CD4-positive, alpha-beta T cell treated with Interleukin-4 for 4 hours (primary cell): ENCODE results near the gene METAP1.
"Not testable (repeated sequence)": the region's sequence is repeated elsewhere in the genome, so short reads cannot be mapped to it uniquely, and the experiment has no call there.

Experiments
- DNase-seq: peaks from one replicate; pipeline ENCODE4 v3.0.0-alpha.2; 2020

The METAP1 gene

DNA sequence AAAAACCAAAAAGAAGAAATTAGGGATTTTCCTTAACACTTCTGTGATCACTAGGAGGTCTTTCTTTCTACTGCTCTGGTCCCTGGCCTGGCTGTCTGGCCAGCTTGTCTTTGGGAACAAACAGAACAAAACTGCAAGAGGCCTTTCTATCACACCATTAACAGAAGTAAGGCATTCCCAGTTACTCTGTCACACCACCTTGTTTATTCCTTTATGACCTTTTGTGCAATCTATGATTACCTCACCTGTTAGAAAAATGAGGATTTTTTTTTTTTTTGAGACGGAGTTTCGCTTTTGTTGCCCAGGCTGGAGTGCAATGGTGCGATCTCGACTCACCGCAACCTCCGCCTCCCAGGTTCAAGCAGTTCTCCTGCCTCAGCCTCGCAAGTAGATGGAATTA is 3.0 kb downstream of the METAP1 start:
- no peak for DNase-seq

GRCh38 chr4:99002279-99002678 is 6.8 kb downstream of the METAP1 start:
- DNase-seq: no peak

GRCh38 chr4:99008051-99008450 is 12.5 kb downstream of the METAP1 start:
- no peak for DNase-seq

- DNase-seq: no peak
Measured at GRCh38 chr4:99011910-99012309, 16.4 kb downstream of the METAP1 start.

DNA sequence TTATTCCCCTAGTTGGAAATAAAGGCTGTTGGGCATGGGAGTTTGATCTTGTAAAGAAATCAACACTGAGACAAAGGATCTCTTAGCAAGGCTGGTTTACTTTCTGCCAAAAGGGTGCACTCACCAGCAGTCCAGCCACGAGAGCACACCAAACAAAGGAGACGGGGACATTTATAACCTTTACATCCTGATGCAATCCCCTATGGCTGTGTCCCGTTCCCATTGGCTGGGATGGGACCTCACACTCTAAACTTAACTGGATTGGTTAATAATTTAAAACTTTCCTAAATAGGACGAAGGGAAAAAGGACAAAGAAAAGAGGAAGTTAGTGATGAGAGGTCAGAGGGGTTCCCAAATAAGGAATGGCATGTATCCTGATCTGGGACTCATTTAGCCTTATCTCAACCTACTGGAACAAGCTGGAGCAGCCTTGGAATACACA is 17.9 kb downstream of the METAP1 start:
- no peak for DNase-seq

DNA sequence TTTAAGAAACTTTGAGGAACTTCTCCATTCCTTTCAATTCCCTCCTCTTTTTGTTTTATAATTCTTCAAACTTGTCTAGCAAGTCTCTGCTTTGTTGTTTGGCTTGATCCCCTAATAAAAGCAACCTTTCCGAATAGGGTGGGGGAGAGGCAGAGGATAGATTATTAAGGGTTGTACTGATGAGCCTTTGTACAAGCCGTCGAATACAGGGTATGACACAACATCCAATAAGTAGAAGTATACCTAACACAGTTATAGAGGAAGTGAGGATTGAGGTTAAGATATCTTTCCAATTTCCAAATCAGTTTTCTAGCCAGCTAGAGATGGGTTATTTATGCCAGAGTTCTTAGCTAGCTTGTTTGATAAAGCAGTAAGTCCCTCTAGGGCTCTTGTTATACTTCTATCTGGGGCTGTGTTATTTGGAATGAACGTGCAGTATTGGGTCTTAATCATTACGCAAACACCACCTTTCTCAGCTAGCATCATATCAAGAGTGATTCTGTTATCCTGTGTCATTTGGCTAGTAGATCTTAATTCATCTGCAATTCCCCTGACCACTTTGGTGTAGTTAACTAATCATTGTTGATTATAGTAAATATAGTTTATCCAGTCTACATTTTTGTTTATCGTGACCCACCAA is 18.5 kb downstream of the METAP1 start:
- no peak for DNase-seq

DNA sequence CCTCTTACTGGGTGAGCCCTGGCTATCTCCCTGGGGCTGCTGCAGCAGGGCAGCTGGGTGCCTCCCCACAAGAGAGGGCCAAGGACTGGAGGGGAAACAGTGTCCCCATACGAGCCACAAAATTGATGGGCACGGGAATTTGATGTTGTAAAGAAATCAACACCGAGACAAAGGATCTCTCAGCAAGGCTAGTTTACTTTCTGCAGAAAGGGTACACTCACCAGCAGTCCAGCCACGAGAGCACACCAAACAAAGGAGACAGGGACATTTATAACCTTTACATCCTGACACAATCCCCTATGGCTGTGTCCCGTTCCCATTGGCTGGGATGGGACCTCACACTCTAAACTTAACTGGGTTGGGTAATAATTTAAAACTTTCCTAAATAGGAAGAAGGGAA is 25.9 kb downstream of the METAP1 start:
- no peak for DNase-seq

- DNase-seq: no peak
Measured at GRCh38 chr4:99022566-99022965, 27.0 kb downstream of the METAP1 start.

DNA sequence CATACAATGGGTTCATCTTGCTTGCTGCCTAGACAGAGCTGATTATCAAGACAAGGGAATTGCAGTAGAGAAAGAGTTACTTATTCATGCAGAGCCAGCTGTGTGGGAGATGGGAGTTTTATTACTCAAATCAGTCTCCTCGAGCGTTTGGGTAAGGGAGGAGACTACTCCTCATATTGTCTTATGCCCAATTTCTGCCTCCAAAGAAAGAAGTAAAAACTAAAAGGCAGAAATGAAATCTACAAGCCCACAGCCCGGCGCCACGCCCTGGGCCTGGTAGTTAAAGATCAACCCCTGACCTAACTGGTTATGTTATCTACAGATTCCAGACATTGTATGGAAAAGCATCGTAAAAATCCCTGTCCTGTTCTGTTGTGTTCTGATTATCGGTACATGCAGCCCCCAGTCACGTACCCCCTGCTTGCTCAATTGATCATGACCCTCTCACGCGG is 28.3 kb downstream of the METAP1 start:
- DNase-seq: not testable (repeated sequence)

- no peak for DNase-seq
Measured at GRCh38 chr4:99024481-99025275, 29.2 kb downstream of the METAP1 start.

DNA sequence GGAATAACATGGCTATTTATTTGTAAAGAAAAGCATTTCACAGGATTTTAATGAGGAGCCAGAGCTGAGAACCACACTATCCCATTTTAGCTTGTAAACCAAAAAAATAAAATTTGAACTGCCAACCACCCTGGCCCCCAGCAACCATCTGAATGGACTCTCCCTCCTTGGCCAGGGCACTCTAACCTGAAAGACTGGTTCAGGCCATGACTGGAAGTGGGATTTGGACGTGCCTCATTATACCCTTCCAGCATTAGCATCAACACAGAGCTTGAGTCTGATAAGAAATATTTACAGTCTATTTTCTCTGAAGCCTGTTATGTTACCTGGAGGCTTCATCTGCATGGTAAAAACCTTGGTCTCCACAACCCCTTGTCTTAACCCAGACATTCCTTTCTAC is 30.0 kb downstream of the METAP1 start:
- DNase-seq: no peak

GRCh38 chr4:99027304-99027703 is 31.8 kb downstream of the METAP1 start:
- DNase-seq: no peak

- no peak for DNase-seq
Measured at GRCh38 chr4:99028187-99028586, 32.7 kb downstream of the METAP1 start.

GRCh38 chr4:99029018-99029735 is 33.7 kb downstream of the METAP1 start:
- DNase-seq: no peak

DNA sequence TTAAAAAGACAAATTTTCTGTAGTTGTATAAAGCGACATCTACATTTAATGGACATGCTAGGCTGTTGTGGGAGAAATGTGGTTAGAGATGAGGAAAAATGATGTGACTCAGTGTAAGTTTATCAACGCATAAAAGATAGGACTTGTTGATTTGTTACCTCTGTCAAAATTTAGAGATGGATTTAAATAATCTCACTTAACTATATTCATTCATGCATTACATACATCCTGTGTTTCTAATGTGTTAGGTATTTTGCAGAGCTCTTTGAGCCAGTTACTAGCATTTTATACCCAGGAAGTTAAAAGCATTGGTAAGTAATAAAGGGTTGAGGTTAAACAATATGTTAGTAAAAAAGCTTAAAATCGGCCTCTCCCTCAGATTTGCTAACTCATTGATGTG is 34.3 kb downstream of the METAP1 start:
- no peak for DNase-seq

DNA sequence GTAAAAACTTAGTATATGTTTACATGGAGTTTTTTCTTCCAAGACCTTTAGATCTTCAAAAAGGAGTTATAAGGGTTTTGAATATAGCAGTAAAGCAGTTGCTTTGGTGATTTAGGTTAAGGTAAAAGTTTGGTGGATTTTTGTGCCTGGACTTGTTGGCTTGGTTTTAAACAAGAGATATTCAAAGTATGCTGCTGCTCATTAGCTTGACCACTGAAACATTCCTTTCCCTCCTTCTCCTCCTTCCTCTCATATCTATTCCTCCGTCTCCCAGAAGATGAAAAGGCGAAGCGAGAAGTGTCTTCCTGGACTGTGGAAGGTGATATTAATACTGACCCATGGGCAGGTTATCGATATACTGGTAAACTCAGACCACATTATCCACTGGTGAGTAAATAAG is 38.4 kb downstream of the METAP1 start:
- no peak for DNase-seq

GRCh38 chr4:99038213-99038612 is 42.7 kb downstream of the METAP1 start:
- DNase-seq: no peak

DNA sequence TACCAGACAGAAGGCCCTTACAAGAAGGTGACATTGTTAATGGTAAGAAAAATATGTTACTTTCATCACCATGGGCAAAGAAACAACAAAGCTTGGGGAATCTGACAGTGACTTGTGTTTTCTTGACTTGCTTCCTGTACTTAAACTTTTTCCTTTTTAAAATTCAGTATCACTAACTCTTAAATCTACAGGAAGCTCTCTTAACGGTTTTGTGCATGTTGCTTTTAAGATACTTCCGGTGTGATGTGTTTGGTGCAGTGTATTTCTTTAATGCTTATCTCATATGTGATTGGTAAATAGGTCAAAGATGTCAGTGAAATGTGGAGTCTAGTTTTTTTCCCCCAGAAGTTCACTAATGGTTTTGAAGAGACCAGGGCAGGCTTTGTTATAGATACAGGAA is 47.8 kb downstream of the METAP1 start:
- peak; percentile 59 for DNase-seq

DNA sequence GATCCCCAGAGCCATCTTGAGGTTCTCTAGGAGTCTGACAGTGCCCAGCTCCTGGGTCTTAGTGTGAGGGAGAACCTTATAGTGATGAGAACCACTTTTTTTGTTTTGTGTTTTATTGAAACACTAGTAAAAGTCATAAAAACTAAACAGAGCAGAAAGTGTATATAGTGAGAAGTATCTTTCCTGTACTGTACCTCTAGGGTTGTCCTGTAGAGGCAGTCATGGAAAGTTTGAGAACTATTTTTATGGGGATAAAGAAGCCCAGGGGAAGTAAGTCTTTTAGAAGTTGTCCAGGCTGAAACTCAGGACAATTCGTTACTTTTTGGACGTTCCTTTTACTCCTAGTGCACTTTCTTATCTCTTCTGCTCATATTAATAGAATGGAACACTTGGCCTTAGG is 52.2 kb downstream of the METAP1 start:
- DNase-seq: no peak

GRCh38 chr4:99052902-99053301 is 57.4 kb downstream of the METAP1 start:
- DNase-seq: no peak

GRCh38 chr4:99054428-99054994 is 59.0 kb downstream of the METAP1 start:
- DNase-seq: no peak

DNA sequence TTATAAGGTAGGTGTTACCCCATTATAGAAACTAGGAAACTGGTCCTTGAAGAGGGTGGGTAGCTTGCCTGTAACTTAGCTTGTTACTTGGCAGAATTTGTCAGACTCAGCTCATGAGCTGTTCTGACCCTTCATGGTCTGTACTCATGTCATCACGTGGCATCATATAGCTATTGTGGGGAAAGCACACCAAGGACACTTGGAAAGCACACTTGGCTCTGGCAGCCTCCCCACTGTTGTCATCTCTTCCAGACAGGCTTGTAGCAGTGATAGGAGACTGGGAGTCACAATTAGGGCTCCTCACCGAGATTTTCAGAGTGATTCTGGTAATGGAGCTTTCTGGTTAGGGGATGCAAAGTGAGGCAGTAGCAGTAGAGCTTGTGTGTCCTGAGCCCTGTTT is 62.7 kb downstream of the METAP1 start:
- no peak for DNase-seq

DNA sequence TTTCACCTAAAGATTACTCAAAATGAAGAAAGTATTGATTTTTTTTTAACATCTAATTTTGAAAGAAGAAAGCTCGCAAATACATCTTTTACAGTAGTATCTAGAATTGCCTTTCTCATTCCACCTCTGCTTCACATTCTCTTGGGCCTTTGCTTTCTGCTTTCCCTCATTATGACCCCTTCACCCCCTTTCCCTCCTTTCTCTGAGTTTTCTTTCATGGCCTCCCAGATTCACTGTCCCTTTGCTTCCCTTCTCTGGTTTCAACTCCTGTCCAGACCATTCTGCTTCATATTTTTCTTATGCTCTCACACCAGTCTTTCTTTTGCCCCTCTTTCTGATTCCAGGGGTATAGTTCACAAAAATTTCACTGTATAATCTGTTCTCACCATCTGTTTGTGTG is 64.0 kb downstream of the METAP1 start:
- no peak for DNase-seq
